Right forelimb (tissue), 1 donor: ENCODE measurements around the gene CTXND2.
"Not testable (repeated sequence)": the region's sequence is repeated elsewhere in the genome, so short reads cannot be mapped to it uniquely, and the experiment has no call there.

Experiments used
- DNase-seq: peaks from one replicate; pipeline ENCODE4 v3.0.0-alpha.2; 2018

The CTXND2 gene

DNA sequence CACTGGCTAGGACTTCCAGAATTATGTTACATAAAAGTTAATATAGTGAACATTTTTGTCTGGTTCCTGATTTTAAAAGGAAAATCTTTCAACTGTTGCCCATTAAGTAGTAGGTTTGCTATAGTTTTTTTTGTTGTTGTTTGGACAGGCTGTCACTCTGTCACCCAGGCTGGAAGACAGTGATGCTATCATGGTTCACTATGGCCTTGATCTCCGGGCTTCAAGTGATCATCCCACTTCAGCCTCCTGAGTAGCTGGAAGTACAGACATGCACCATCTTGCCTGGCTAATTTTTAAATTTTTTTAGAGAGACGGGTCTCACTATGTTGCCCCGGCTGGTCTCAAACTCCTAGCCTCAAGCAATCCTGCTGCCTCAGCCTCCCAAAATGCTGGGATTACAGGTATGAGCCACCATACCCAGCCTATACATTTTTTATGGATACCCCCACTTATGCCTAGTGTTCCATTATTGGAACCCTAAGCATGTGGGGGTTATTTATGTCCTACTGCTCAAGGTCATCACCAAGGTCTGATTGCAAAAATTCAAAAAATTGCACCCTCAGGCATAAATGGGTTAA lies 6.5 kb downstream of the CTXND2 start:
- no peak for DNase-seq

- no peak for DNase-seq
Observed at GRCh38 chr1:150895618-150896017, 8.7 kb downstream of the CTXND2 start.

DNA sequence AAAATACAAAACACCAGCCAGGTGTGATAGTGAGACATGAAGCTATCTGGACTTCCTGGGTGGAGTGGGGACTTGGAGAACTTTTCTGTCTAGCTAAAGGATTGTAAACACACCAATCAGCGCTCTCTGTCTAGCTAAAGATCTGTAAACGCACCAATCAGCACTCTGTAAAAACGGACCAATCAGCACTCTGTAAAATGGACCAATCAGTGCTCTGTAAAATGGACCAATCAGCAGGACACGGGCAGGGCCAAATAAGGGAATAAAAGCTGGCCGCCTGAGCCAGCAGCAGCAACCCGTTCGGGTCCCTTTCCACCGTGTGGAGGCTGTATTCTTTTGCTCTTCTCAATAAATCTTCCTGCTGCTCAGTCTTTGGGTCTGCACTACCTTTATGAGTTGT lies 12.9 kb downstream of the CTXND2 start:
- DNase-seq, result not testable (repeated sequence)

GRCh38 chr1:150902346-150902745 lies 15.4 kb downstream of the CTXND2 start:
- no peak for DNase-seq

DNA sequence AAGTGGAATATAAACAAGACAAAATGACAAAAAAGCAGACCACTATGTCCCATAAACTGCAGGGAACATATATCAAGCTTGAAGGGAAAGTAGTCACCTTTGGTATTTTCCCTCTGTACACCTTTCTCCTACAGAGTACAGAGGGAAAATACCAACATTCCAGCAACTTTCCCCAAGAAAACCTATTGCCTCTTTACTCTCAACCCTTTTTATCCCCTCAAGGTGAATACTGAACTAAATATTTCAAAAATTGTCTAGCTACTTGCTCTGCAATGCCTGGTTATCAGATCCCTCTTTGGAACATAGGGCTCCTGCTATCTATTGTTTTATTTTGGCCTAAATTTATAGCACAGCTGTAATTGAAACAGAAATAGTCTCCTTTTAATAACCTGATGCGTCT lies 15.8 kb downstream of the CTXND2 start:
- no peak for DNase-seq

- no peak for DNase-seq
Observed at GRCh38 chr1:150905301-150905700, 18.4 kb downstream of the CTXND2 start.

GRCh38 chr1:150906329-150906728 lies 19.4 kb downstream of the CTXND2 start:
- DNase-seq, result no peak

GRCh38 chr1:150906813-150907212 lies 19.9 kb downstream of the CTXND2 start:
- no peak for DNase-seq

DNA sequence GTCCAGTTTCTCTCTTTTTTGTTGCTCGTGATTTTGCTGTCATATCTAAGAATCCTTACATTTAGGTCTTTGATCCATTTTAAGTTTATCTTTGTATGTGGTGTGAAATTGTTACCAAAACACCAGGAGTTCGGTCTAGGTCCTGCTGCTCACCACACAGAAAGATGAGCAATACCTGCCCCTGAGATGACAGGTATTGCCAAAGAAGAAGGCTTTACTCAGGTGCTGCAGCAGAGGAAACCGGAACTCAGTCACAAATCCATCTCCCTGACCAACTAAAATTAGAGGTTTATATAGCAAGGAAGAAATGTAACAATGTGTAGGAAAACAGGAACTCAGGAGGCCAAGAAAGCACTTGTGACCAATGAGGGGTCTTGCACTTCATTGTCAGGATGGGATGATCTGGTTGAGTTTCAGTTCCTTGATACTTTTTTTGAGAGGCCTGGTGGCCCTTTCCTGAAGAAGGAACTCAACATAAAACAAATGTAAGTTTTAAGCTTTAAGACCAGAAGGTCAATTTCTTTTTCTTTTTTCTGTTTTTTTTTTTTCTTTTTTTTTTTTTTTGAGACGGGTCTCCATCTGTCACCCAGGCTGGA lies 22.7 kb downstream of the CTXND2 start:
- no peak for DNase-seq

- no peak for DNase-seq
Observed at GRCh38 chr1:150912623-150913022, 25.7 kb downstream of the CTXND2 start.

GRCh38 chr1:150917387-150917786 lies 30.5 kb downstream of the CTXND2 start:
- no peak for DNase-seq

DNA sequence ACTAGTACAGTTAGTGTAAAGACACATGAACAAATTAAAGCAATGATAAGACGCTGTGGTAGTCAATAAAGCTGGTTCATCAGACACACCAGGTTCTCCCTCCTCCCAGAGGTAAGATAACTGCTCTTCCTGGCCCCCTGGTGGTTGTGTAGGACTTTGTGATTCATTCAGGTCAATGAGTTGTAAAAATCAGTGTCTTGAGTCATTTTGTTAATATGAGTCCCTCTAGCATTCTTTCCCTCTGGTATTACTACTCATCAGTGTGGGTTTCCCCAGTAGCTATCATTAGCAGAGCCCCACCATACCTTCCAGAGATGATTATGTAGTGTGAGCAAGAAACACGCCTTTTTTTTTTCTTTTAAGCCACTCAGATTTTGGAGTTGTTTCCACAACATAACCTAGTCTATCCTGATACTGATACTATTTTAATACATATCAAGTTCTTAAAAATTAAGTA lies 35.6 kb downstream of the CTXND2 start:
- peak; percentile 57 for DNase-seq

- DNase-seq, result no peak
Observed at GRCh38 chr1:150925080-150925479, 38.1 kb downstream of the CTXND2 start.

DNA sequence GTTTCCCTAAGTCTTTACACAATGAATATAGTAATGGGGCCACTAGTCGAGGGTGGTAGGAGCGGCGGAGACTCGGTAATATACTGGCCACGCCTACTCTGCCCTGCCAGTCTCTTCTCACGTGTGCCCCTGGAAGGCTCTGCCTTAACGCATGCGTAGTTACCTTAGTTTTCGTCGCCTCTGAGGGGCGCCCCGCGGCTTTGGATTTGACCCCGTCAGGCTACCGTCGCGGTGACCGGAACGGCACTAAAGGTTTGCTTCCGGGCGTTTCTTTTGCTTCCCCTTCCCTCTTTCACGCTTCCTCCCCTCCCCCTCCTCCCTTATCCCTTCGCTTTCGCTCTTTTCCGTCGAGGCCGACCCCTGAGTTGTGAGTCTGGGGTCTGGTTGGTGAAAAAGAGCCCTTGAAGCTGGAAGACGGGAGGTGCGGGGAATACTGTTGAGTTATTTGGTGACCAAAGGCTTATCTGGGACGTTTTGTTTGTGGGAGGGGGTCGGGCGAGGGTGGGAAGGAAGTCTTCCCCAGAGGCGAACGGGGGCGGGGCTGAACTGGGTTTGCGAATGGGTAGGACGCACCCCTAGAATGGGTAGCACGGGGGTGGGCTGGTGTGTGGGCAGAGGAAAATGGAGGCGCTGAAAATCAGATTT lies 39.3 kb downstream of the CTXND2 start, which contains the start of gene SETDB1:
SETDB1 (plus strand) TSS at position 267 of the 645 bp plus-strand sequence. CDS start 1,352 bp downstream, outside the sequence.
- peak; percentile 95 for DNase-seq

GRCh38 chr1:150927624-150928023 lies 40.7 kb downstream of the CTXND2 start:
- no peak for DNase-seq

GRCh38 chr1:150928286-150928685 lies 41.4 kb downstream of the CTXND2 start:
- DNase-seq, result no peak

DNA sequence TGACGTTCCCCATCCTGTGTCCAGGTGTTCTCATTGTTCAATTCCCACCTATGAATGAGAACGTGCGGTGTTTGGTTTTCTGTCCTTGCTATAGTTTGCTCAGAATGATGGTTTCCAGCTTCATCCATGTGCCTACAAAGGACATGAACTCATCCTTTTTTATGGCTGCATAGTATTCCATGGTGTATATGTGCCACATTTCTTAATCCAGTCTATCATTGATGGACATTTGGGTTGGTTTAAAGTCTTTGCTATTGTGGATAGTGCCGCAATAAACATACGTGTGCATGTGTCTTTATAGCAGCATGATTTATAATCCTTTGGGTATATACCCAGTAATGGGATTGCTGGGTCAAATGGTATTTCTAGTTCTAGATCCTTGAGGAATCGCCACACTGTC lies 41.8 kb downstream of the CTXND2 start:
- DNase-seq, result not testable (repeated sequence)

GRCh38 chr1:150931773-150932172 lies 44.8 kb downstream of the CTXND2 start:
- DNase-seq, result no peak

DNA sequence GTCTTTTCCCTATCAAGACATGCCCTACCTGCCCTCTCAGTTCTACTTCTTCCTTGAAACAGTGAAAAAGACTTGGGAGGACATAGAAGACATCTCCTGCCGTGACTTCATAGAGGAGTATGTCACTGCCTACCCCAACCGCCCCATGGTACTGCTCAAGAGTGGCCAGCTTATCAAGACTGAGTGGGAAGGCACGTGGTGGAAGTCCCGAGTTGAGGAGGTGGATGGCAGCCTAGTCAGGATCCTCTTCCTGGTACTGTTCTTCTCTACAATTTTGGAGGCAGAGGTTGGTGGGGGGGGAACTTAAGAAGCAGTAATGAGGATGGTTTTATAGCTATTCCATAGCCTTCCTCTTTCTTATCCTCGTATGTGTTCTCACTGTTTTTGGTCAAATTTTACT lies 57.9 kb downstream of the CTXND2 start:
- DNase-seq, result no peak

GRCh38 chr1:150954708-150955107 lies 67.8 kb downstream of the CTXND2 start:
- no peak for DNase-seq

GRCh38 chr1:150955280-150955679 lies 68.3 kb downstream of the CTXND2 start:
- no peak for DNase-seq

GRCh38 chr1:150957666-150958065 lies 70.7 kb downstream of the CTXND2 start:
- no peak for DNase-seq

- no peak for DNase-seq
Observed at GRCh38 chr1:150960646-150961045, 73.7 kb downstream of the CTXND2 start.

GRCh38 chr1:150961756-150962155 lies 74.8 kb downstream of the CTXND2 start:
- no peak for DNase-seq
